PC-3 (cell line): ENCODE data around the gene ATP5IF1. TPM values are rescaled to one million over a fixed set of nuclear protein-coding genes. Genes with fewer than 3 reads are reported as not detected.

Source experiments
- ATAC-seq: fragments of 200-7000 bp; cut with Tn5 transposase; 2 replicates; pipeline ENCODE4 v1.9.1; 2020; ENCODE audit warnings: mild to moderate bottlenecking, moderate library complexity
- BruUV-seq: library from RNA; stranded (reverse); fragments of 400-500 nt; replicated peaks from 2 replicates; lab custom pipeline; 2021; lab: Mats Ljungman, UMichigan
- CTCF ChIA-PET: fragments of 300-600 bp; sonication (Branson Sonifier 250); formaldehyde crosslinking; loops from one replicate; lab custom pipeline; 2022; ENCODE audit warnings: antibody characterized with exemption; lab: Charles Lee
- POLR2A ChIA-PET: fragments of 300-600 bp; sonication (Branson Sonifier 250); formaldehyde crosslinking; loops from one replicate; lab custom pipeline; 2022; ENCODE audit warnings: antibody characterized with exemption; ENCODE audit not compliant: unreplicated experiment; lab: Charles Lee
- DNase-seq: peaks from one replicate; pipeline ENCODE4 v3.0.0-alpha.2; 2015
- H2AFZ ChIP-seq: fragments of 300-600 bp; sonication (generic); 2 replicates; pipeline ENCODE4 v1.6.0; 2016; ENCODE audit warnings: antibody characterized with exemption, low read length
- H3F3A ChIP-seq: fragments of 300-600 bp; sonication (generic); one replicate; pipeline ENCODE4 v1.6.0; 2017; ENCODE audit warnings: antibody characterized with exemption, low read length, control low read depth, mild to moderate bottlenecking; ENCODE audit not compliant: unreplicated experiment
- H3K27ac ChIP-seq: fragments of 300-600 bp; sonication (generic); 2 replicates; pipeline ENCODE4 v1.5.1; 2016; ENCODE audit warnings: mild to moderate bottlenecking, low read length
- H3K27me3 ChIP-seq: fragments of 300-600 bp; sonication (generic); 2 replicates; pipeline ENCODE4 v1.6.1; 2016; ENCODE audit warnings: low read length, mixed read lengths
- H3K36me3 ChIP-seq: fragments of 300-600 bp; sonication (generic); 2 replicates; pipeline ENCODE4 v1.6.1; 2016; ENCODE audit warnings: low read depth, mixed run types, low read length, mixed read lengths
- H3K4me1 ChIP-seq: fragments of 300-600 bp; sonication (generic); 2 replicates; pipeline ENCODE4 v1.5.1; 2016; ENCODE audit warnings: low read length; ENCODE audit not compliant: insufficient read depth
- H3K4me2 ChIP-seq: fragments of 300-600 bp; sonication (generic); 2 replicates; pipeline ENCODE4 v1.6.0; 2016; ENCODE audit warnings: low read length
- H3K4me3 ChIP-seq: fragments of 300-600 bp; sonication (generic); 2 replicates; pipeline ENCODE4 v1.5.1; 2016; ENCODE audit warnings: mild to moderate bottlenecking, low read length, mixed read lengths
- H3K79me2 ChIP-seq: fragments of 300-600 bp; sonication (generic); 2 replicates; pipeline ENCODE4 v1.6.1; 2017; ENCODE audit warnings: low read length, mixed read lengths
- H3K9ac ChIP-seq: fragments of 300-600 bp; sonication (generic); 2 replicates; pipeline ENCODE4 v1.6.0; 2016; ENCODE audit warnings: mild to moderate bottlenecking, low read length
- H3K9me2 ChIP-seq: fragments of 300-600 bp; sonication (generic); replicated peaks from 2 replicates; pipeline ENCODE4 v1.6.1; 2016; ENCODE audit warnings: mixed run types, low read length, mixed read lengths
- H3K9me3 ChIP-seq: fragments of 300-600 bp; sonication (generic); 2 replicates; pipeline ENCODE4 v1.6.1; 2016; ENCODE audit warnings: low read length, mixed read lengths
- H4K20me1 ChIP-seq: fragments of 300-600 bp; sonication (generic); 2 replicates; pipeline ENCODE4 v1.6.1; 2016; ENCODE audit warnings: low read length, mixed read lengths
- CTCF ChIP-seq: fragments of 300-600 bp; sonication (generic); conservative IDR thresholded peaks from 2 replicates; pipeline ENCODE4 v1.5.1; 2017; ENCODE audit warnings: antibody characterized with exemption, low read depth, mild to moderate bottlenecking, low read length
- EZH2 ChIP-seq: fragments of 300-600 bp; sonication (generic); IDR thresholded peaks from one replicate; pipeline ENCODE4 v1.6.1; 2017; ENCODE audit warnings: antibody characterized with exemption, mild to moderate bottlenecking, low read length; ENCODE audit not compliant: unreplicated experiment
- EZH2phosphoT487 ChIP-seq: fragments of 300-600 bp; sonication (generic); IDR thresholded peaks from 2 replicates; pipeline ENCODE4 v1.6.1; 2018; ENCODE audit warnings: mild to moderate bottlenecking, antibody characterized with exemption, low read length, borderline replicate concordance
- intact Hi-C: fragments of 100-400 bp; cut with micrococcal nuclease; formaldehyde crosslinking; loops from 2 replicates; pipeline ENCODE4 v1.9.0; 2023
- total RNA-seq: library from RNA; depleted of rRNA; stranded (reverse); fragments of >200 nt; gene quantifications from 2 replicates; pipeline ENCODE4 v1.2.3, GENCODE V29; 2014

ATP5IF1 gene
- total RNA-seq, 1 experiment from 2014 or later, result 364 TPM

DNA sequence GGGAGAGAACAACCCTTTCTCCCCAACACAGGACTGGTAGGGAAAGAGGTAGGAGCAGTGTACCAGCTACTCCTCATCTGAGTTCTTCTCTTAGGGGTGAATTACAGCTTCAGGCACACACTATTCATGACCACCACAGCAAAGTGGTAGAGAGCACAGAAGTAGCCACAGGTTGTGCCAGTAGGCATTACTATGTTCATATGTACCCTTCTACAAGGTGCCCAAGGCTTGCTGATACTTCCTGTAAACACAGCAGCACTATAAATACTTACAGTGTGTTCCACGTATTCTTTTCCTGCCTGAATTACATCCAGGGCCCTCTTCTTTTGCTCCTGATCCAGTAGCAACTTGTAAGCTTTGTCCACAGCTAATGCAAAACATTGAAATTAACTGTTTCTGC lies 26.2 kb upstream of the ATP5IF1 start:
- Histone ChIP-seq H3K9ac (no peak overlapping the region), H3K27me3 (no peaks in the 10 kb centered on the region), H3K9me2 (no peaks in the 10 kb centered on the region), H3K4me2 (no peak overlapping the region), H3F3A (peaks cover 8% of the 10 kb centered on the region), H3K4me3 (no peak overlapping the region), H3K27ac (no peak overlapping the region), H4K20me1 (no peaks in the 10 kb centered on the region), H3K4me1 (no peaks in the 10 kb centered on the region), H3K9me3 (no peaks in the 10 kb centered on the region), H3K79me2 (no peaks in the 10 kb centered on the region), H2AFZ (no peak overlapping the region), H3K36me3 (peaks cover 32% of the 10 kb centered on the region)
- POLR2A ChIA-PET, result interaction anchor here (0.6 kb wide), 1 partner anchor 98 kb away, joined by 3 read pairs; no protein-coding TSS in a partner anchor
- CTCF ChIA-PET, result interaction anchor here (0.6 to 2.0 kb wide), 3 partner anchors 105 to 158 kb away, joined by 3 to 18 read pairs (median 5); no protein-coding TSS in a partner anchor
- no peak for DNase-seq
- no TSS peak for BruUV-seq
- intact Hi-C loops, result loop anchor here (1.0 to 10.0 kb wide), 3 partner anchors 118 to 355 kb away; no protein-coding TSS in a partner anchor
- ATAC-seq, result no peak
- TF ChIP-seq CTCF, result no peak
- no peak for TF ChIP-seq EZH2phosphoT487
- no peak for TF ChIP-seq EZH2

- H3K27me3 ChIP-seq, result no peaks in the 10 kb centered on the region
- peaks cover 21% of the 10 kb centered on the region for H3K36me3 ChIP-seq
- H3F3A ChIP-seq, result peaks cover 8% of the 10 kb centered on the region
- no peaks in the 10 kb centered on the region for H3K9me3 ChIP-seq
- H3K27ac ChIP-seq, result no peak overlapping the region
- H3K4me3 ChIP-seq, result no peak overlapping the region
- H3K9ac ChIP-seq, result no peak overlapping the region
- TF ChIP-seq EZH2, result no peak
- ChIA-PET CTCF (interaction anchor here (0.6 to 0.7 kb wide), 2 partner anchors 121 to 203 kb away, joined by 3 read pairs; no protein-coding TSS in a partner anchor), POLR2A (no interaction called here)
- no peaks in the 10 kb centered on the region for H4K20me1 ChIP-seq
- H3K9me2 ChIP-seq, result no peaks in the 10 kb centered on the region
- H3K4me2 ChIP-seq, result no peak overlapping the region
- 0 out of 2 replicates have a peak, but pooled peaks cover 9% of the 10 kb centered on the region for H3K79me2 ChIP-seq
- H3K4me1 ChIP-seq, result no peaks in the 10 kb centered on the region
- no TSS peak for BruUV-seq
- H2AFZ ChIP-seq, result no peak overlapping the region
- DNase-seq (no peak), ATAC-seq (no peak)
- intact Hi-C loops, result no loop called here
Observed at GRCh38 chr1:28213315-28213714, 22.6 kb upstream of the ATP5IF1 start.

GRCh38 chr1:28229089-28229488 lies 6.8 kb upstream of the ATP5IF1 start:
- Histone ChIP-seq H3K36me3 (peaks cover 27% of the 10 kb centered on the region), H3K9me2 (no peaks in the 10 kb centered on the region), H3K79me2 (peaks cover 51% of the 10 kb centered on the region), H2AFZ (no peak overlapping the region), H3K27ac (no peak overlapping the region), H4K20me1 (no peaks in the 10 kb centered on the region), H3K4me2 (no peak overlapping the region), H3K4me1 (no peaks in the 10 kb centered on the region), H3K27me3 (no peaks in the 10 kb centered on the region), H3K9me3 (no peaks in the 10 kb centered on the region), H3K4me3 (no peak overlapping the region), H3K9ac (no peak overlapping the region), H3F3A (no peaks in the 10 kb centered on the region)
- no peak for TF ChIP-seq EZH2
- TF ChIP-seq CTCF, result no peak
- no peak for TF ChIP-seq EZH2phosphoT487
- intact Hi-C loops, result no loop called here
- BruUV-seq, result no TSS peak
- CTCF ChIA-PET, result no interaction called here
- ATAC-seq (no peak), DNase-seq (no peak)
- POLR2A ChIA-PET, result no interaction called here
